IMR-90 (cell line): ENCODE results near the gene GRB10. TPM values are rescaled to one million over a fixed set of nuclear protein-coding genes. Genes with fewer than 3 reads are reported as not detected.

ENCODE experiments used
- ATAC-seq: fragments of 200-7000 bp; cut with Tn5 transposase; 2 replicates; pipeline ENCODE4 v1.9.1; 2020; ENCODE audit warnings: low read depth, mild to moderate bottlenecking, moderate library complexity
- BruUV-seq: library from RNA; stranded (reverse); fragments of 400-500 nt; replicated peaks from 2 replicates; lab custom pipeline; 2021; lab: Mats Ljungman, UMichigan
- CTCF ChIA-PET: fragments of 300-600 bp; formaldehyde crosslinking; extraction: SDS; loops from one replicate; lab custom pipeline; 2021; ENCODE audit warnings: antibody characterized with exemption; lab: Yijun Ruan, JAX
- POLR2A ChIA-PET: fragments of 300-600 bp; sonication (Branson Sonifier 250); formaldehyde crosslinking; loops from one replicate; lab custom pipeline; 2022; ENCODE audit warnings: antibody characterized with exemption; ENCODE audit not compliant: unreplicated experiment; lab: Charles Lee
- DNase-seq: peaks from one replicate; pipeline ENCODE4 v3.0.0; 2013
- H2AFZ ChIP-seq: replicated peaks from 2 replicates; pipeline ENCODE3; 2013; ENCODE audit warnings: low read length, mild to moderate bottlenecking; ENCODE audit not compliant: poor library complexity
- H2AK5ac ChIP-seq: 2 replicates; pipeline ENCODE4 v1.6.1; 2013; ENCODE audit warnings: low read depth, low read length, inconsistent platforms
- H2AK9ac ChIP-seq: replicated peaks from 2 replicates; pipeline ENCODE3; 2013; ENCODE audit warnings: mild to moderate bottlenecking, low read depth, low read length, moderate library complexity; ENCODE audit not compliant: poor library complexity
- H2BK120ac ChIP-seq: 2 replicates; pipeline ENCODE4 v1.6.1; 2013; ENCODE audit warnings: low read depth, low read length, inconsistent platforms
- H2BK15ac ChIP-seq: 3 replicates; pipeline ENCODE4 v1.6.1; 2013; ENCODE audit warnings: low read depth, low read length, inconsistent platforms
- H2BK20ac ChIP-seq: 2 replicates; pipeline ENCODE4 v1.6.1; 2013; ENCODE audit warnings: low read depth, mild to moderate bottlenecking, inconsistent platforms, low read length, moderate library complexity
- H2BK5ac ChIP-seq: 2 replicates; pipeline ENCODE4 v1.6.1; 2013; ENCODE audit warnings: mild to moderate bottlenecking, low read depth, low read length, inconsistent platforms; ENCODE audit not compliant: poor library complexity, severe bottlenecking
- H3K14ac ChIP-seq: replicated peaks from 2 replicates; pipeline ENCODE4 v1.6.1; 2013; ENCODE audit warnings: low read depth, low read length, inconsistent platforms
- H3K18ac ChIP-seq: 2 replicates; pipeline ENCODE4 v1.6.1; 2013; ENCODE audit warnings: low read depth, low read length, control low read depth
- H3K23ac ChIP-seq: 2 replicates; pipeline ENCODE4 v1.6.1; 2013; ENCODE audit warnings: low read depth, low read length, inconsistent platforms
- H3K27ac ChIP-seq: 2 replicates; pipeline ENCODE4 v1.5.1; 2013; ENCODE audit warnings: mild to moderate bottlenecking, control low read depth, low read length; ENCODE audit not compliant: insufficient read depth
- H3K27me3 ChIP-seq: 2 replicates; pipeline ENCODE4 v1.6.1; 2013; ENCODE audit warnings: low read length; ENCODE audit not compliant: control insufficient read depth, insufficient read depth
- H3K36me3 ChIP-seq: 2 replicates; pipeline ENCODE4 v1.6.1; 2013; ENCODE audit warnings: low read length, mixed read lengths; ENCODE audit not compliant: control insufficient read depth, insufficient read depth
- H3K4ac ChIP-seq: 2 replicates; pipeline ENCODE4 v1.6.1; 2013; ENCODE audit warnings: low read depth, low read length, inconsistent platforms
- H3K4me1 ChIP-seq: 2 replicates; pipeline ENCODE4 v1.6.1; 2013; ENCODE audit warnings: low read length, mixed read lengths; ENCODE audit not compliant: control insufficient read depth, insufficient read depth
- H3K4me2 ChIP-seq: 2 replicates; pipeline ENCODE4 v1.6.1; 2013; ENCODE audit warnings: low read depth, mild to moderate bottlenecking, control low read depth, low read length, moderate library complexity
- H3K4me3 ChIP-seq: 2 replicates; pipeline ENCODE4 v1.5.1; 2013; ENCODE audit warnings: low read depth, mild to moderate bottlenecking, control low read depth, low read length, moderate library complexity; ENCODE audit not compliant: insufficient read depth
- H3K56ac ChIP-seq: 2 replicates; pipeline ENCODE4 v1.6.1; 2013; ENCODE audit warnings: low read length, inconsistent platforms; ENCODE audit not compliant: insufficient read depth; ENCODE audit errors: extremely low read depth
- H3K79me1 ChIP-seq, 2 experiments: 2 replicates each; pipeline ENCODE4 v1.6.1; 2013; ENCODE audit warnings: low read length in 2 of 2, inconsistent platforms in 1 of 2, low read depth in 1 of 2
- H3K9ac ChIP-seq: 2 replicates; pipeline ENCODE4 v1.6.1; 2013; ENCODE audit warnings: low read depth, low read length, control low read depth
- H3K9me1 ChIP-seq: 2 replicates; pipeline ENCODE4 v1.6.1; 2013; ENCODE audit warnings: low read length, inconsistent platforms; ENCODE audit not compliant: insufficient read depth
- H3K9me3 ChIP-seq: 2 replicates; pipeline ENCODE4 v1.6.1; 2013; ENCODE audit warnings: low read length; ENCODE audit not compliant: control insufficient read depth, insufficient read depth
- H4K20me1 ChIP-seq: 2 replicates; pipeline ENCODE4 v1.6.1; 2013; ENCODE audit warnings: low read length, inconsistent platforms; ENCODE audit not compliant: insufficient read depth
- H4K5ac ChIP-seq: 2 replicates; pipeline ENCODE4 v1.6.1; 2013; ENCODE audit warnings: mild to moderate bottlenecking, low read depth, low read length, control low read depth
- H4K8ac ChIP-seq, 2 experiments: 2 replicates each; pipeline ENCODE4 v1.6.1; 2013; ENCODE audit warnings: low read depth in 2 of 2, low read length in 2 of 2, control low read depth in 1 of 2, inconsistent platforms in 1 of 2
- H4K91ac ChIP-seq: 2 replicates; pipeline ENCODE4 v1.6.1; 2013; ENCODE audit warnings: low read depth, low read length, inconsistent platforms; ENCODE audit not compliant: insufficient read depth
- BHLHE40 ChIP-seq: fragments of 150-350 bp; IDR thresholded peaks from 2 replicates; pipeline ENCODE4 v1.6.1; 2016; ENCODE audit warnings: mild to moderate bottlenecking, low read depth, low read length
- WGBS, 2 experiments: methylation state at CpG; one replicate each; pipeline versions ENCODE4 v1.1.5 to v1.1.7; 2013; ENCODE audit warnings: missing lambda C conversion rate in 2 of 2; ENCODE audit not compliant: insufficient read length in 1 of 2; ENCODE audit errors: extremely low coverage in 2 of 2; 5-methylcytosine and 5-hydroxymethylcytosine counted together
- dilution Hi-C: fragments of 300-500 bp; cut with HindIII; formaldehyde crosslinking; loops from one replicate; pipeline ENCODE4 v1.14.3; 2018; ENCODE audit warnings: low sequenced_read_pairs; ENCODE audit not compliant: unreplicated experiment
- in situ Hi-C: fragments of 300-500 bp; cut with MboI; formaldehyde crosslinking; loops from 3 replicates; pipeline ENCODE4 v1.14.3; 2019; ENCODE audit warnings: low sequenced_read_pairs, inconsistent platforms, mixed read lengths
- intact Hi-C: fragments of 100-400 bp; cut with micrococcal nuclease; formaldehyde crosslinking; loops from 2 replicates; pipeline ENCODE4 v1.10.0; 2022
- polyA plus RNA-seq, 3 experiments: library from polyadenylated mRNA; depleted of rRNA; stranded (reverse); fragments of >200 nt; gene quantifications; 2 replicates each; pipeline ENCODE4 v1.2.3, GENCODE V29; 2012; ENCODE audit warnings: low replicate concordance in 1 of 3
- total RNA-seq: library from RNA; depleted of rRNA; stranded (reverse); fragments of >200 nt; gene quantifications from 2 replicates; pipeline ENCODE4 v1.2.3, GENCODE V29; 2012

The GRB10 gene
- total and polyA plus RNA-seq, 2 of the 4 experiments (the other 2 are of a cell fraction): 6.3 to 15.1 TPM

GRCh38 chr7:50687096-50687495 is 95.6 kb downstream of the GRB10 start:
- H2BK5ac ChIP-seq: no peak overlapping the region
- no peak overlapping the region for H2BK20ac ChIP-seq
- in situ Hi-C loops (loop anchor here (25.0 kb wide), 1 partner anchor 225 kb away; the partner anchor contains the start of gene FIGNL1), dilution Hi-C loops (no loop called here), intact Hi-C loops (no loop called here)
- no peak overlapping the region for H3K56ac ChIP-seq
- no TSS peak for BruUV-seq
- H2BK120ac ChIP-seq: no peak overlapping the region
- ChIA-PET POLR2A (no interaction called here), CTCF (interaction anchor here (1.0 kb wide), 1 partner anchor 20 kb away, joined by 3 read pairs; no protein-coding TSS in a partner anchor)
- H2AK9ac ChIP-seq: no peak overlapping the region
- H3K4ac ChIP-seq: no peak overlapping the region
- no peak overlapping the region for H4K5ac ChIP-seq
- H2AFZ ChIP-seq: no peak overlapping the region
- no peaks in the 10 kb centered on the region for H3K4me1 ChIP-seq
- no peaks in the 10 kb centered on the region for H3K9me3 ChIP-seq
- 81% methylated on average over 4 of the region's 6 CpGs; no CpG with 5 or more reads in 1 of the 2 experiments for WGBS, 2 experiments
- no peak overlapping the region for H3K4me3 ChIP-seq
- H3K27me3 ChIP-seq: no peaks in the 10 kb centered on the region
- no peak overlapping the region for H3K4me2 ChIP-seq
- H3K14ac ChIP-seq: no peak overlapping the region
- peaks cover 3% of the 10 kb centered on the region; the same call in 1 of the 2 replicates for H4K20me1 ChIP-seq
- H2BK15ac ChIP-seq: no peak overlapping the region
- DNase-seq: no peak
- peaks cover 17% of the 10 kb centered on the region; the same call in 1 of the 2 replicates for H3K9me1 ChIP-seq
- no peak overlapping the region for H3K23ac ChIP-seq
- H4K91ac ChIP-seq: no peak overlapping the region
- ATAC-seq: no peak
- no peak overlapping the region for H3K9ac ChIP-seq
- H3K27ac ChIP-seq: no peak overlapping the region
- H4K8ac ChIP-seq: no peak overlapping the region
- no peak for TF ChIP-seq BHLHE40
- H3K18ac ChIP-seq: no peak overlapping the region
- peaks cover 7 to 16% of the 10 kb centered on the region in 2 experiments; a peak in 3 of 4 replicates for H3K79me1 ChIP-seq
- peaks cover 11% of the 10 kb centered on the region for H3K36me3 ChIP-seq
- H2AK5ac ChIP-seq: no peak overlapping the region
